T-helper 1 cell treated with Interleukin-12 subunit alpha and Interleukin-12 subunit beta and Interleukin-4 antibody, amounts not matched to agents 30 μg/mL and 1 μg/mL, for 36 hours (primary cell): ENCODE measurements around the gene MAP7D1.
"Not testable (repeated sequence)": the region's sequence is repeated elsewhere in the genome, so short reads cannot be mapped to it uniquely, and the experiment has no call there.

Source experiments
- H3K27ac Mint-ChIP-seq: one replicate; pipeline ENCODE4 v1.8.0; 2021; ENCODE audit warnings: mild to moderate bottlenecking, mixed read lengths
- H3K27me3 Mint-ChIP-seq: one replicate; pipeline ENCODE4 v1.8.0; 2021; ENCODE audit warnings: low read depth, mixed read lengths
- H3K36me3 Mint-ChIP-seq: one replicate; pipeline ENCODE4 v1.8.0; 2021; ENCODE audit warnings: low read depth, mixed read lengths
- H3K4me1 Mint-ChIP-seq: one replicate; pipeline ENCODE4 v1.8.0; 2021; ENCODE audit warnings: low read depth, mixed read lengths
- H3K4me3 Mint-ChIP-seq: one replicate; pipeline ENCODE4 v1.8.0; 2021; ENCODE audit warnings: mild to moderate bottlenecking, moderate library complexity, mixed read lengths
- H3K9me3 Mint-ChIP-seq: one replicate; pipeline ENCODE4 v1.8.0; 2021; ENCODE audit warnings: mixed read lengths

MAP7D1 gene

DNA sequence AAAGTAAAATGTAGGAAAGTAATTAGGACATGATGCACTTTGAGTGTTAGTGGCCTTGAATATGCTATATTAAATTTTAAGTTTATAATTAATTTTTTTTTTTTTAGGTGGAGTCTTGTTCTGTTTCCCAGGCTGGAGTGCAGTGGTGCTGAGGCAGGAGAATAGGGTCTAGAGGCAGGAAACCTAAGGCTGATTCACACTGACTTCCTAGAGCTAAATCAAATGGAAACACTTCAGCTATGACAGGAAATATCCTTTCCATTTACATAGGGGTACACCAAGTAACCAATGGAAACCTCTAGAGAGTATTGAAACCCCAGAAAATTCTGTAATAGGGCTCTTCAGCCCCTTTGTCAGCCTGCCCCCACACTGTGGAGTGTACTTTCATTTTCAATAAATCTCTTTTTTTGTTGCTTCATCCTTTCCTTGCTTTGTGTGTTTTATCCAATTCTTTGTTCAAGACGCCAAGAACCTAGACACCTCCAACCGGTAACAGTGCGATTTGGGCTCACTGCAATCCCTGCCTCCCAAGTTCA lies 50.4 kb downstream of the MAP7D1 start:
- Mint-ChIP-seq H3K9me3 (no peaks in the 10 kb centered on the region), H3K27ac (no peak overlapping the region), H3K4me3 (no peak overlapping the region), H3K4me1 (peaks cover 5% of the 10 kb centered on the region), H3K36me3 (no peaks in the 10 kb centered on the region), H3K27me3 (no peaks in the 10 kb centered on the region)

DNA sequence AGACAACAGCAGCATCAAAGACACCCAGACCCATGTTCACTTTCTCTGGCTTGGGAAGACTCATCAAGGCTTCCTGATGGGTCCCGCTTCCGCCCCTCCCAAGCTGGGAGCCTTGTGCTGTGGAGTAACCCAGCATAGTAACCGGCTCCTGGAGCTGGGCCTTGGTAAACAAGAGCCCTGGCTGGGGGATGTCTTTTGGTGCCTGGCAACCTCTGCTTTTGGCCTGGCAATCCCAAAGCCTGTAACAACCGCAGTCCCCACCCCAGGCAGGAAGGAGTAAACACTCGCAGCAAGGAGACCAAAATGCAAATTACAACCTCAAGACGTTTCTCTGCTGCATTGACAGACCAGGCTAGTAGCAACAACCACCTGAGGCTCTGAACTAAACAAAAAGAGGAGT lies 51.4 kb downstream of the MAP7D1 start:
- no peaks in the 10 kb centered on the region for H3K27me3 Mint-ChIP-seq
- H3K4me1 Mint-ChIP-seq = peaks cover 5% of the 10 kb centered on the region
- no peaks in the 10 kb centered on the region for H3K36me3 Mint-ChIP-seq
- H3K4me3 Mint-ChIP-seq = no peak overlapping the region
- H3K9me3 Mint-ChIP-seq = no peaks in the 10 kb centered on the region
- no peak overlapping the region for H3K27ac Mint-ChIP-seq

DNA sequence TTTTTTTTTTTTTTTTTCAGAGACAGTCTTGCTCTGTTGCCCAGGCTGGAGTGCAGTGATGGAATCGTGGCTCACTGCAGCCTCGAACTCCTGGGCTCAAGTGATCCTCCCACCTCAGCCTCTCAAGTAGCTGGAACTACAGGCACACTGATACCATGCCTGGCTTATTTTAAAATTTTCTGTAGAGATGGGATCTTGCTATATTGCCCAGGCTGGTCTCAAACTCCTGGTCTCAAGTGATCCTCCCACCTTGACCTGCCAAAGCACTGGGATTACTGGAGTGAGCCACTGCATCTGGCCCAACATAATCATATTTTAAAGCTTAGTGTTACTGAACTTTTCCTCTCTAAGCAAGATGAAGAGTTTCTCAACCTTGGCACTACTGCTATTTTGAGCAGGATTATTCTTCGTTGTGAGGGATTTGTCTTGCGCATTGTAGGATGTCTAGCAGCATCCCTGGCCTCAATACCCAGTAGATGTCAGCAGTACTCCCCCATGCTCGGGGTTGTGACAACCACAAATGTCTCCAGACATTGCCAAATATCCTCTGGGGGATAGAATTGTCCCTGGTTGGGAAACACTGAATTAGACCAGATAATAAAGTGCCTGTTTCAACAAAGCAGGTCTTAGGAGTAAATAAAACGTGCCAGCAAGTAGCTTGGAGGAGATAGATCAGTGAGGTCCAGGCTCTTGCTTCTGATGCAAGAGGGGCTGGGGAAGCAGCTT lies 53.2 kb downstream of the MAP7D1 start:
- H3K27ac Mint-ChIP-seq = no peak overlapping the region
- no peak overlapping the region for H3K4me3 Mint-ChIP-seq

DNA sequence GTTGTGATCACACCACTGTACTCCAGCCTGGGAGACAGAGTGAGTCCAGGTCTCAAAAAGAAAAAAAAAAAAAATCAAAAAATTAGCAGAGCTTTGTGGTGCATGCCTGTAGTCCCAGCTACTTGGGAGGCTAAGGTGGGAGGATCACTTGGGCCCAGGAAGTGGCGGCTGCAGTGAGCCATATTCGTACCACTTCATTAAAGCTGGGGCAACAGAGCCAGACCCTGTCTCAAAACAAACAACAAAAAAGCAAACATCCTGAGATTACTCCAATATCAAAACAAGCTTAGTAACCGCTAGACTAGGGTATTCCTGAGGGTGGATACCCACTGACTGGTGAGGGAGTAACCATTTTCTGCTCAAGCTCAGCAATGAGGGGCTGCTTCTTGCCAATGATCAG lies 55.3 kb downstream of the MAP7D1 start:
- H3K9me3 Mint-ChIP-seq = no peaks in the 10 kb centered on the region
- no peak overlapping the region for H3K4me3 Mint-ChIP-seq
- H3K4me1 Mint-ChIP-seq = peaks cover 11% of the 10 kb centered on the region
- no peaks in the 10 kb centered on the region for H3K27me3 Mint-ChIP-seq
- no peak overlapping the region for H3K27ac Mint-ChIP-seq
- no peaks in the 10 kb centered on the region for H3K36me3 Mint-ChIP-seq

More for the DNA sequence above, 53.2 kb downstream of the MAP7D1 start:
- peaks cover 11% of the 10 kb centered on the region for H3K4me1 Mint-ChIP-seq
- no peaks in the 10 kb centered on the region for H3K27me3 Mint-ChIP-seq
- no peaks in the 10 kb centered on the region for H3K9me3 Mint-ChIP-seq
- no peaks in the 10 kb centered on the region for H3K36me3 Mint-ChIP-seq

DNA sequence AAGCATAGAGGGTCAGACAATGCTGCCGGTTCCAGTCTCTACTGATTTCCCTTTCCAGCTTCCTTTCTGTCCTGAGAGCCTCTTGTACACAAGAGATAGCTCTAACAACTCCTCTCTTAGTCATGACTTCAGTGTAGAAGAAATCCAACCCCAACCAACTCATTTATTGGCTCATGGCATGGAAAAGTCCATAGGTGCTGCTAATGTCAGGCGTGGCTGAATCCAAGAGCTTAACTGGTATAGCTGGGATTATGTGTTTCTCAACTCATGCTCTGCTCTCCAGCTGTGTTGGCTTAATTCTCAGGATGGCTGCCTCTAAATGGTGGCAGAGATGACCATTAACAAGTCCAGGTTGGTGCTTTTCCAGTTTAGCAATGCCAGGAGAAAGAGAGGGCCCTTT lies 55.9 kb downstream of the MAP7D1 start:
- Mint-ChIP-seq H3K4me1 (peaks cover 11% of the 10 kb centered on the region), H3K9me3 (no peaks in the 10 kb centered on the region), H3K36me3 (no peaks in the 10 kb centered on the region), H3K27me3 (no peaks in the 10 kb centered on the region), H3K4me3 (no peak overlapping the region), H3K27ac (no peak overlapping the region)

DNA sequence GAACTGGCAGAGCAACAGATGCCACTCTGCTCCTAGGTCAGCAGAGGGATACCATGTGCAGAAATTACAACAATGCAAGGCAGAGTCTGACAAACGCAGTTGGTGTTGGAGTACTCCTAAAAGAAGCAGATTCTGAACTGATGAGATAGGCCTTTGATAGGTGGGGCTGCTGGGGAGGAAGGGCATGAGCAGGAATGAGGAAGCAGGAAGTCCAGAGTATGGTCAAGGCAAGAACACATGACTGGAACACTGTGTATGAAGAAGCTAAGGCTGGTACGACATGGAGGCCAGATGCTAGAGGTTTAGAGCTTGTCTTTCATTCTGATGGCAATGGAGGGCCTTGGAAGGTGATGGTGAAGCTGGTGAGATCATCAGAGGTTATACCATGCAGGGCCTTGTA lies 56.8 kb downstream of the MAP7D1 start:
- peaks cover 11% of the 10 kb centered on the region for H3K4me1 Mint-ChIP-seq
- H3K27me3 Mint-ChIP-seq = no peaks in the 10 kb centered on the region
- no peak overlapping the region for H3K27ac Mint-ChIP-seq
- H3K4me3 Mint-ChIP-seq = no peak overlapping the region
- no peaks in the 10 kb centered on the region for H3K36me3 Mint-ChIP-seq
- H3K9me3 Mint-ChIP-seq = no peaks in the 10 kb centered on the region

DNA sequence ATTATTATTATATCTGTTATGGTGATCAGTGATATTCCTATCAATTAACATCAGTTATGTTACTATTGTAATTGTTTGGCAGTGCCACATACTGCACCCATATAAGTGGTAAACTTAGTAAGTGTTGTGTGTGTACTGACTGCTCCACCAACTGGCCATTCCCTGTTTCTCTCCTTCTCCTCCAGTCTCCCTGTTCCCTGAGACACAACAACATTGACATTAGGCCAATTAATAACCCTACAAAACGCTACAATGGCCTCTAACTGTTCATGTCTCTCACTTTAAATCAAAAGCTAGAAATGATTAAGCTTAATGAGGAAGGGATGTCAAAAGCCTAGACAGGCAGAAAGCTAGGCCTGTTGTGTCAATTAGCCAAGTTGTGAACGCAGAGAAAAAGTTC lies 61.7 kb downstream of the MAP7D1 start:
- H3K9me3 Mint-ChIP-seq = no peaks in the 10 kb centered on the region
- no peaks in the 10 kb centered on the region for H3K36me3 Mint-ChIP-seq
- H3K4me1 Mint-ChIP-seq = peaks cover 6% of the 10 kb centered on the region
- H3K4me3 Mint-ChIP-seq = no peak overlapping the region
- H3K27ac Mint-ChIP-seq = no peak overlapping the region
- H3K27me3 Mint-ChIP-seq = no peaks in the 10 kb centered on the region

DNA sequence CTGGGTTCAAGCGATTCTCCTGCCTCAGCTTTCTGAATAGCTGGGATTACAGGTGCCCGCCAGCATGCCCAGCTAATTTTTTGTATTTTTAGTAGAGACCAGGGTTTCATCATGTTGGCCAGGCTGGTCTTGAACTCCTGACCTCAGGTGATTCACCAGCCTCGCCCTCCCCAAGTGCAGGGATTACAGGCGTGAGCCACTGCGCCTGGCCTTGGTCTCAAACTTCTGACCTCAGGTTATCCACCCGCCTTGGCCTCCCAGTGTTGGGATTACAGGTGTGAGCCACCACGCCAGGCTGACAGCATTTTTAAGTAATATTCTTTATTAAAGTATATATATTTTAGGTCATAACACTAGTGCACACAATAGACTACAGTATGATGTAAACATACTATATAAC lies 65.9 kb downstream of the MAP7D1 start:
- H3K9me3 Mint-ChIP-seq, H3K27ac Mint-ChIP-seq: not testable (repeated sequence)

DNA sequence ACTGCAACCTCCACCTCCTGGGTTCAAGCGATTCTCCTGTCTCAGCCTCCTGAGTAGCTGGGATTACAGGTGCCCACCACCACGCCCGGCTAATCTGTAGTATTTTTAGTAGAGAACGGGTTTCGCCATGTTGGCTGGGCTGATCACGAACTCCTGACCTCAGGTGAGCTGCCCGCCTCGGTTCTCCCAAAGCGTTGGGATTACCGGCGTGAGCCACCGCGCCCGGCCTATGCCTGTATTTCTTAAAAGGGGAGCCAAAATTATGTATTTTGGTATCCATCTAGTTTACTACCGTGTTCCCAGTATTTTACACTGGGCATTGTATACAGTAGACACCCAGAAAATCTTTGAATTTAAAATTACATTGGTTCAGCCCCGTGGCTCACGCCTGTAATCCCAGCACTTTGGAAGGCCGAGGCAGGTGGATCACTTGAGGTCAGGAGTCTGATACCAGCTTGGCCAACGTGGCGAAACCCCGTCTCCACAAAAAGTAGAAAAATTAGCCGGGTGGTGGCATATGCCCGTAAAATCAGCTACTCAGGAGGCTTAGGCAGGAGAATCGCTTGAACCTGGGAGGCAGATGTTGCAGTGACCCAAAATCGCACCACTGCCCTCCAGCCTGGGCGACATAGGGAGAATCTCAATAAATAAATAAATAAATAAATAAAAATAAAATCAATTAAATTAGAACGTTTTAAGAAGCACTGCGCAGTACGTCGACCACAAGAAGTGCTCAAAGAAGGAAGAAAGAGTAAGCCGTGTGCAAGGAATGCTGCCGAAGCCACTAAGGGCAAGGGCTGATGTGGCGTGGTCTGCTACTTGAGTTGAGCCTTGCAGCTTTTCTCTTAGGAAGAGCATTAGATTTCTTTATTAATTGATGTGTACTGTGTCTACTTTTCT lies 66.8 kb downstream of the MAP7D1 start:
- H3K27ac Mint-ChIP-seq = peak overlapping the region; percentile 98
- H3K4me3 Mint-ChIP-seq = peak overlapping the region; percentile 88
- H3K27me3 Mint-ChIP-seq = no peaks in the 10 kb centered on the region
- no peaks in the 10 kb centered on the region for H3K9me3 Mint-ChIP-seq
- H3K36me3 Mint-ChIP-seq = peaks cover 16% of the 10 kb centered on the region
- peaks cover 22% of the 10 kb centered on the region for H3K4me1 Mint-ChIP-seq

More for the DNA sequence above, 65.9 kb downstream of the MAP7D1 start:
- H3K36me3 Mint-ChIP-seq = peaks cover 13% of the 10 kb centered on the region
- H3K4me3 Mint-ChIP-seq, H3K27me3 Mint-ChIP-seq: not testable (repeated sequence)
- peaks cover 20% of the 10 kb centered on the region for H3K4me1 Mint-ChIP-seq

DNA sequence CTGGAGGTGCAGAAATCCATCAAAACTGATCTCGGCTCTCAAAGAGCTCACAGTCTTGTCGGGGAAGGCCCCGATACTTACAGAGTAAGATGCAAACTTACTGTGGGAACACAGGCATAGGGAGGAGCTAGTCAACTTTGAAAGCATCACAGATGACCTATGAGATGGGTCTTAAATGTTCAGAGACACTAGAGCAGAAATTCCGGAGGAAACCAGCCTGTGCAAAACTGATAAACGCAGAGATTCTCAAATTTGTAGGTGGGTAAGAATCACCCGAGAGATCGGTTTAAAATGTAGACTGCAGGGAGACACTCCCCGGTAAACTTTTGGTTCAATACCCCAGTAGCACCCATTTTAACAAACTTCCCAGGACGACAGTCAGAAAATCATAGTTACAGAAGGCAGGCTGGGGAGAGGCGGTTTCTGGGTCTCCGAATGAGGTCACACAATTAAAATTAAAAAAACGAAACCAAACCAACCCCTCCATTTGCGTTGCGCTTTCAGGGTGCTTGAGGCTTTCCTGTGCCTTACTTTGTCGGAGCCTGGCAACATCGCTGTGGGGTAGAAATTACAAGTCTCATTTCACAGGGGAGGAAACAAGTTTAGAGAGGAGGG lies 67.5 kb downstream of the MAP7D1 start:
- H3K27me3 Mint-ChIP-seq = no peaks in the 10 kb centered on the region
- peaks cover 22% of the 10 kb centered on the region for H3K4me1 Mint-ChIP-seq
- H3K4me3 Mint-ChIP-seq = peak overlapping the region; percentile 88
- H3K9me3 Mint-ChIP-seq = no peaks in the 10 kb centered on the region
- H3K27ac Mint-ChIP-seq = peak overlapping the region; percentile 98
- peaks cover 16% of the 10 kb centered on the region for H3K36me3 Mint-ChIP-seq

DNA sequence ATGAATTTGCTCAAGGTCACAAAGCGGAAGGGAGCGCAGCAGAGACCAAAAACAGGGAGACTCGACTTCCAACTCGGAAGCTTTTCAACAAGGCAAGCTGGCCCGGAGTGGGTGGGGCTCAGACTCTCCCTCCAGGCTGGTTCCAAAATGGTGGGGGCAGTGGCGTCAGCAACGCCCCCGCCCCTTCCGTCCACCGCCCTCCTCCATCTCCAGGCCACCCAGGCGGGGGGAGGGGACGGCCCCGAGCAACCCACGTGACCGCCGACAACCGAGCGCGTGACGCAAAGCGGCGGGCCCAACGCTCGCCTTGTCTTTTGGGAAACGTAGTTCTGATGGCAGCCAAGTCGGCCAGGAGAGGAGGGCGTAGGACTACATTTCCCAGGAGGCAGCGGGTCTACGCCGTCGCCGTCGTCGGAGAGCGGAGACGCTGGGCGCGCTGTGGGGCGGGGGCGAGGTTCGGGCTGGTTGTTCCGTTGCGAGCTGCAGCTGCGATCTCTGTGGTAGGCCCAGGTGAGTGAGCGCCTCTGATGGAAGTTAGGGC lies 68.1 kb downstream of the MAP7D1 start, which contains the start of gene THRAP3:
TSS of gene THRAP3 (plus strand) at position 448 of the 541 bp plus-strand sequence. CDS start 58,121 bp downstream, outside the sequence.
- peak within 1 kb of the TSS; percentile 98 for H3K27ac Mint-ChIP-seq
- no peaks in the 10 kb centered on the region for H3K9me3 Mint-ChIP-seq
- peaks cover 16% of the 10 kb centered on the region for H3K36me3 Mint-ChIP-seq
- peak within 1 kb of the TSS; percentile 88 for H3K4me3 Mint-ChIP-seq
- no peaks in the 10 kb centered on the region for H3K27me3 Mint-ChIP-seq
- peaks cover 22% of the 10 kb centered on the region for H3K4me1 Mint-ChIP-seq

DNA sequence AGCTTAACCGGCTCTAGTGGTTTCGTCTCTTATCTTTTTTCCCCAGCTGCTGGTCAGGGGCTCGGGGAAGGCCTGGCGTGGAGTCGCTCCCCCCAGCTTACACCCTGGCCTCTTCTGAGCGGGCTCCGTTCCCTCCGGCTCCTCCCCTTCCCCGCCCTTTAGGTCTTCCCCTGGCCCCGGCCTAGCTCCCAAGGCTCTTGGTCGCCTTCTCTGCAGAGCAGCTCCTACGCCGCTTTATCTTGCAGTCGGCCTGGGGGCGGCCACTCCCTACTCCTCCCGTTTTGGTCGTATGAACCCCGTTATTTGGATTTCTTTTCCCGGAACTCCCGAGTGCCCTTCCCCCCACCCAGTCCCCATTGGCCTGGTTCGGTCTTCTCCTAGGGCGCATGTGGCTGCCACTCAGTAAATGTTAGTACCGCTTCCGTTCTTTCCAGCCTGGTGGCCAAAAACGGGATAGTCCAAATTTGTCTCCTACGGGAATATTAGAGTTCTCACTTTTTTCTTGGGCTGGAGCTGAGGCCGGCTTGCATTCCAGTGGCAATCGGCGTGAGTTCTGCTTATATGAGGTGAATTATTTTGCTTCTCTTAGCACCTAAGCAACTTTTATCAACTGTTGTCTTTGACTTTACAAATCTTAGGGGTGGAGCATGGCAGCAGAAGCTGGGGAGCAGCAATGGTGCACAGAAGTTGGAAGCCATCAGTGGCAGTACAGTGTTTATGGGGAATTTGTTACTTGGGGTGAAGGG lies 68.8 kb downstream of the MAP7D1 start:
- Mint-ChIP-seq H3K27ac (peak overlapping the region; percentile 98), H3K9me3 (no peaks in the 10 kb centered on the region)

DNA sequence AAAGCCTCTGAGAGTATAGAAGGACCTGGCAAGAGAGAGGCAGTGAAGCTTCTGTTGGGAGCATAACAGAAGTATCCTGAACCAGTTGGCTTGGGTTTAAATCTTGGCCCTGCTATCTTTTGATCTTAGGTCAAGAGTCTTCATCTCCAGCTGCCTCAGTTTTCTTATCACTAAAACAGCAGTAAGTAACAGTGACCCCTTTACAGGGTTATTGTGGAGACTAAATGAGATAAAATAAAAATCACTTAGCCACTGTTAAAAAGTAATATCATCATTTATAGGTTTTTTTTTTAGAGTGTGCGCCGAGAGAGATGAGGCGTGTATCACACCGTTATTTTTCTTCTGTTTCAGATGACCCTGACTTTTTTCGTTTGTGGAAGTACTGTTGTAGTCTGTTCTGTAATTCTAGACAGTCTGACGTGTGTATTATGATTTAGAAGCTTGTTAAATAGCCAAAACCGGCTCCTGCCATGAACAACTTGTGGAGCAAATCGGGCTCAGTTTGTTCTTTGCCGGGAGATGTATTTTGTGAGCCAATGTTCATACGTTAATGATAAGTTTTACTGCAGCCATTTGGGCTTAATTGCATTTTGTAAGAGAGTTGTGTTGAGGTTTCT lies 69.4 kb downstream of the MAP7D1 start:
- Mint-ChIP-seq H3K27ac (peak overlapping the region; percentile 98), H3K9me3 (no peaks in the 10 kb centered on the region), H3K27me3 (no peaks in the 10 kb centered on the region), H3K4me1 (peaks cover 22% of the 10 kb centered on the region), H3K36me3 (peaks cover 16% of the 10 kb centered on the region), H3K4me3 (peak overlapping the region; percentile 88)

More for the DNA sequence above, 68.8 kb downstream of the MAP7D1 start:
- no peaks in the 10 kb centered on the region for H3K27me3 Mint-ChIP-seq
- peaks cover 22% of the 10 kb centered on the region for H3K4me1 Mint-ChIP-seq
- peaks cover 16% of the 10 kb centered on the region for H3K36me3 Mint-ChIP-seq
- H3K4me3 Mint-ChIP-seq = peak overlapping the region; percentile 88
